Caco-2 (cell line): ENCODE measurements around the gene ANK2. TPM values are rescaled to one million over a fixed set of nuclear protein-coding genes. Genes with fewer than 3 reads are reported as not detected.

Experiments used
- BruUV-seq: library from RNA; stranded (reverse); fragments of 400-500 nt; replicated peaks from 2 replicates; lab custom pipeline; 2021; lab: Mats Ljungman, UMichigan
- CTCF ChIA-PET: fragments of 300-600 bp; sonication (Branson Sonifier 250); formaldehyde crosslinking; loops from one replicate; lab custom pipeline; 2022; ENCODE audit warnings: antibody characterized with exemption; lab: Charles Lee
- POLR2A ChIA-PET: fragments of 300-600 bp; sonication (Branson Sonifier 250); formaldehyde crosslinking; loops from one replicate; lab custom pipeline; 2022; ENCODE audit warnings: antibody characterized with exemption; lab: Charles Lee
- DNase-seq, 2 experiments: peaks; one replicate each; pipeline versions ENCODE4 v3.0.0 to v3.0.0-alpha.2; 2020 to 2022
- H3K27me3 ChIP-seq: replicated peaks from 2 replicates; pipeline ENCODE4 v1.6.0; 2011; ENCODE audit warnings: low read length; ENCODE audit not compliant: control insufficient read depth, insufficient read depth
- H3K36me3 ChIP-seq: 2 replicates; pipeline ENCODE4 v1.5.1; 2011; ENCODE audit warnings: low read length; ENCODE audit not compliant: control insufficient read depth, insufficient read depth
- H3K4me1 ChIP-seq: fragments of 250-450 bp; sonication (Bioruptor Pico); 2 replicates; pipeline ENCODE4 v1.5.1; 2020; ENCODE audit warnings: mild to moderate bottlenecking
- H3K4me3 ChIP-seq: 2 replicates; pipeline ENCODE4 v1.5.1; 2011; ENCODE audit warnings: low read depth, mild to moderate bottlenecking, control low read depth, low read length
- H3K9me3 ChIP-seq: fragments of 250-450 bp; sonication (Bioruptor Pico); 2 replicates; pipeline ENCODE4 v1.5.1; 2020; ENCODE audit warnings: mild to moderate bottlenecking, moderate library complexity
- H3K27ac Mint-ChIP-seq: one replicate; pipeline ENCODE4 v1.8.0; 2022; ENCODE audit warnings: mixed read lengths; ENCODE audit not compliant: unreplicated experiment
- H3K27me3 Mint-ChIP-seq: one replicate; pipeline ENCODE4 v1.8.0; 2022; ENCODE audit warnings: mixed read lengths; ENCODE audit not compliant: insufficient read depth, unreplicated experiment
- H3K36me3 Mint-ChIP-seq: one replicate; pipeline ENCODE4 v1.8.0; 2022; ENCODE audit warnings: mild to moderate bottlenecking, mixed read lengths; ENCODE audit not compliant: insufficient read depth, unreplicated experiment
- H3K4me1 Mint-ChIP-seq: one replicate; pipeline ENCODE4 v1.8.0; 2022; ENCODE audit warnings: low read depth, mixed read lengths; ENCODE audit not compliant: unreplicated experiment
- H3K4me3 Mint-ChIP-seq: one replicate; pipeline ENCODE4 v1.8.0; 2022; ENCODE audit warnings: mild to moderate bottlenecking, moderate library complexity, mixed read lengths; ENCODE audit not compliant: unreplicated experiment
- H3K9me3 Mint-ChIP-seq: one replicate; pipeline ENCODE4 v1.8.0; 2022; ENCODE audit warnings: mixed read lengths; ENCODE audit not compliant: unreplicated experiment
- intact Hi-C: fragments of 100-400 bp; cut with micrococcal nuclease; formaldehyde crosslinking; loops from one replicate; pipeline ENCODE4 v1.10.0; 2022; ENCODE audit not compliant: unreplicated experiment
- total RNA-seq: library from RNA; stranded (reverse); gene quantifications from 2 replicates; pipeline ENCODE4 v1.2.3, GENCODE V29; 2022
- TF ChIP-seq, protein P1 (sequence below), 2 experiments: fragments of 200-600 bp in 1 of 2; IDR thresholded peaks; 1 replicate in 1 of 2; 2 replicates in 1 of 2; pipeline versions ENCODE4 v1.5.1 to v1.8.0; 2011 to 2022; ENCODE audit warnings: antibody characterized with exemption in 1 of 2, control low read depth in 1 of 2, inconsistent platforms in 1 of 2, low read depth in 1 of 2, low read length in 1 of 2, mild to moderate bottlenecking in 1 of 2, moderate library complexity in 1 of 2; ENCODE audit not compliant: insufficient read depth in 1 of 2, severe bottlenecking in 1 of 2, unreplicated experiment in 1 of 2

ANK2 gene
- total RNA-seq, 1 experiment from 2014 or later = 26.3 TPM

DNA sequence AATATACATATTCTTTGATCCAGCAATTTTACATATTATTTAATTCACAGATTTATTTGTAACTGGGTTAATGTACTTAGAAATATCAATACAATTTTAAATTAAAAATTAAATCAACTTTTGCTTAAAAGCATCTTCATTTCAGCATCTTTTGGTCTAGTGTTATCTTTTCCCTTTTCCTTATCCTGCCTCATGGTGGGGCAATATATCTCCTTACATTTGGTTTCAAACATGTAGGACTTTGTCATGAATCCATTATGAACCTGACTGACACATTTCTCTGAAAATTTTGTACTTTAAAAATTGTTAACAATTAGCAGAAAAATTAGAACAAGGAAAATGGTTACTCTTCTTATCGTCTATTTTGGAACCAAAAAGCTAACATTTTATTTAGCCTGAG lies 42.8 kb upstream of the ANK2 start:
- H3K4me3 ChIP-seq = no peak overlapping the region
- no peaks in the 10 kb centered on the region for H3K36me3 ChIP-seq
- TF ChIP-seq, protein P1, sequence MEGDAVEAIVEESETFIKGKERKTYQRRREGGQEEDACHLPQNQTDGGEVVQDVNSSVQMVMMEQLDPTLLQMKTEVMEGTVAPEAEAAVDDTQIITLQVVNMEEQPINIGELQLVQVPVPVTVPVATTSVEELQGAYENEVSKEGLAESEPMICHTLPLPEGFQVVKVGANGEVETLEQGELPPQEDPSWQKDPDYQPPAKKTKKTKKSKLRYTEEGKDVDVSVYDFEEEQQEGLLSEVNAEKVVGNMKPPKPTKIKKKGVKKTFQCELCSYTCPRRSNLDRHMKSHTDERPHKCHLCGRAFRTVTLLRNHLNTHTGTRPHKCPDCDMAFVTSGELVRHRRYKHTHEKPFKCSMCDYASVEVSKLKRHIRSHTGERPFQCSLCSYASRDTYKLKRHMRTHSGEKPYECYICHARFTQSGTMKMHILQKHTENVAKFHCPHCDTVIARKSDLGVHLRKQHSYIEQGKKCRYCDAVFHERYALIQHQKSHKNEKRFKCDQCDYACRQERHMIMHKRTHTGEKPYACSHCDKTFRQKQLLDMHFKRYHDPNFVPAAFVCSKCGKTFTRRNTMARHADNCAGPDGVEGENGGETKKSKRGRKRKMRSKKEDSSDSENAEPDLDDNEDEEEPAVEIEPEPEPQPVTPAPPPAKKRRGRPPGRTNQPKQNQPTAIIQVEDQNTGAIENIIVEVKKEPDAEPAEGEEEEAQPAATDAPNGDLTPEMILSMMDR (IDR thresholded peaks at IDR 0.05; ENCODE audit: insufficient read depth in 1 of 2, low read depth in 1 of 2, low read length in 1 of 2, severe bottlenecking in 1 of 2, unreplicated experiment in 1 of 2) = no peak
- H3K27me3 Mint-ChIP-seq = no peaks in the 10 kb centered on the region
- H3K36me3 Mint-ChIP-seq = no peaks in the 10 kb centered on the region
- POLR2A ChIA-PET = no interaction called here
- BruUV-seq = no TSS peak
- no peaks in the 10 kb centered on the region for H3K9me3 ChIP-seq
- H3K27ac Mint-ChIP-seq = no peak overlapping the region
- intact Hi-C loops = loop anchor here (1.0 kb wide), 1 partner anchor 88 kb away; no protein-coding TSS in a partner anchor
- CTCF ChIA-PET = no interaction called here
- no peaks in the 10 kb centered on the region for H3K4me1 ChIP-seq
- H3K4me3 Mint-ChIP-seq = no peak overlapping the region
- H3K27me3 ChIP-seq = no peaks in the 10 kb centered on the region
- H3K4me1 Mint-ChIP-seq = no peaks in the 10 kb centered on the region
- no peak for DNase-seq
- no peaks in the 10 kb centered on the region for H3K9me3 Mint-ChIP-seq

DNA sequence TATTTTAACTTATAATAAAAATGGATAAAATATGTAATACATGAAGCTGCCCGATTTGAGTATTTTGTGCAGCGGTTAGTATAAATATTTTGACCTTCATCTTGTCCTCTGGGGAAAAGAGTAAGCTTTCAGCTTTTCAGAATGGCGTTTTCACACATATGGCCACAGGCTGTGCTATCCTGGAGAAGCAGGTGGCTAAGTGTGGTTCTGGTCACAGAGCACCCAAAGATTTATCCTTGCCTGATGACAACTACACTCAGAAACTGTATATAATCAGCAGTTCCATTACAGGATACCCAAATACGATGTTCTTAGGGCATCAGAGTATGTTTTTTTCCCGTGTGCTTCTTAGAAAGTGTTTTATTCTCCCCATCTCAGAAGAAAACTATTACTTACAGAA lies 42.3 kb upstream of the ANK2 start:
- no peaks in the 10 kb centered on the region for H3K9me3 ChIP-seq
- no peak overlapping the region for H3K27ac Mint-ChIP-seq
- BruUV-seq = no TSS peak
- ChIA-PET POLR2A (no interaction called here), CTCF (no interaction called here)
- H3K4me1 ChIP-seq = no peaks in the 10 kb centered on the region
- intact Hi-C loops = no loop called here
- H3K36me3 Mint-ChIP-seq = no peaks in the 10 kb centered on the region
- H3K9me3 Mint-ChIP-seq = no peaks in the 10 kb centered on the region
- no peaks in the 10 kb centered on the region for H3K27me3 ChIP-seq
- no peaks in the 10 kb centered on the region for H3K4me1 Mint-ChIP-seq
- H3K4me3 Mint-ChIP-seq = no peak overlapping the region
- TF ChIP-seq, protein P1 (IDR thresholded peaks at IDR 0.05; ENCODE audit: insufficient read depth in 1 of 2, low read depth in 1 of 2, low read length in 1 of 2, severe bottlenecking in 1 of 2, unreplicated experiment in 1 of 2) = no peak
- no peaks in the 10 kb centered on the region for H3K36me3 ChIP-seq
- no peaks in the 10 kb centered on the region for H3K27me3 Mint-ChIP-seq
- no peak overlapping the region for H3K4me3 ChIP-seq
- DNase-seq = no peak

- no peaks in the 10 kb centered on the region for H3K4me1 Mint-ChIP-seq
These were observed 41.3 kb upstream of the ANK2 start for GRCh38 chr4:113008135-113008534.

More at GRCh38 chr4:113008135-113008534, 41.3 kb upstream of the ANK2 start:
- Histone ChIP-seq H3K4me3 (no peak overlapping the region), H3K36me3 (no peaks in the 10 kb centered on the region), H3K27me3 (no peaks in the 10 kb centered on the region), H3K4me1 (peaks cover 4% of the 10 kb centered on the region), H3K9me3 (no peaks in the 10 kb centered on the region)
- no peak for DNase-seq
- no TSS peak for BruUV-seq
- ChIA-PET POLR2A (no interaction called here), CTCF (interaction anchor here (0.6 kb wide), 1 partner anchor 56 kb away, joined by 3 read pairs; no protein-coding TSS in a partner anchor)
- H3K27me3 Mint-ChIP-seq = no peaks in the 10 kb centered on the region
- H3K9me3 Mint-ChIP-seq = no peaks in the 10 kb centered on the region
- no peak overlapping the region for H3K27ac Mint-ChIP-seq
- TF ChIP-seq, protein P1 (IDR thresholded peaks at IDR 0.05; ENCODE audit: insufficient read depth in 1 of 2, low read depth in 1 of 2, low read length in 1 of 2, severe bottlenecking in 1 of 2, unreplicated experiment in 1 of 2) = no peak
- no peaks in the 10 kb centered on the region for H3K36me3 Mint-ChIP-seq
- intact Hi-C loops = no loop called here
- H3K4me3 Mint-ChIP-seq = no peak overlapping the region
